H1 (cell line): Measurements from ENCODE around the gene NPC1L1. TPM values are rescaled to one million over a fixed set of nuclear protein-coding genes. Genes with fewer than 3 reads are reported as not detected.

Source experiments
- CTCF ChIA-PET: fragments of 300-600 bp; sonication (Branson Sonifier 250); formaldehyde crosslinking; loops from one replicate; lab custom pipeline; 2021; ENCODE audit not compliant: partially characterized antibody; lab: Charles Lee
- POLR2A ChIA-PET: fragments of 300-600 bp; sonication (Branson Sonifier 250); formaldehyde crosslinking; loops from one replicate; lab custom pipeline; 2021; ENCODE audit warnings: inconsistent platforms; ENCODE audit not compliant: partially characterized antibody; lab: Charles Lee
- DNase-seq, 2 experiments: peaks; one replicate each; pipeline versions ENCODE4 v3.0.0 to v3.0.0-alpha.2; 2010 to 2022; ENCODE audit warnings: low spot score in 2 of 2, low read depth in 1 of 2, mixed read lengths in 1 of 2
- FAIRE-seq: peaks from 2 replicates; lab custom pipeline; 2011; peaks lifted over from hg19 to GRCh38; lab: Jason Lieb, UNC
- H2AFZ ChIP-seq: 2 replicates; pipeline ENCODE4 v1.8.1; 2012; ENCODE audit warnings: low read length, inconsistent platforms
- H2AK5ac ChIP-seq: 2 replicates; pipeline ENCODE4 v1.6.1; 2013; ENCODE audit warnings: low read depth, low read length
- H2BK120ac ChIP-seq: replicated peaks from 2 replicates; pipeline ENCODE3; 2013; ENCODE audit warnings: low read depth, low read length, inconsistent platforms
- H2BK12ac ChIP-seq: 2 replicates; pipeline ENCODE4 v1.6.1; 2013; ENCODE audit warnings: low read depth, low read length
- H2BK15ac ChIP-seq: 2 replicates; pipeline ENCODE4 v1.6.1; 2013; ENCODE audit warnings: low read length
- H2BK20ac ChIP-seq: 2 replicates; pipeline ENCODE4 v1.6.1; 2013; ENCODE audit warnings: low read length
- H2BK5ac ChIP-seq: 2 replicates; pipeline ENCODE4 v1.6.1; 2013; ENCODE audit warnings: low read depth, low read length
- H3K14ac ChIP-seq: 2 replicates; pipeline ENCODE4 v1.6.1; 2013; ENCODE audit warnings: inconsistent platforms; ENCODE audit not compliant: insufficient read length
- H3K18ac ChIP-seq: 2 replicates; pipeline ENCODE4 v1.6.1; 2013; ENCODE audit warnings: low read length; ENCODE audit errors: extremely low read depth
- H3K23ac ChIP-seq: 2 replicates; pipeline ENCODE4 v1.6.1; 2013; ENCODE audit warnings: inconsistent platforms; ENCODE audit not compliant: insufficient read length
- H3K23me2 ChIP-seq: 2 replicates; pipeline ENCODE4 v1.6.1; 2013; ENCODE audit warnings: low read depth, low read length
- H3K27ac ChIP-seq: 2 replicates; pipeline ENCODE4 v1.6.1; 2011; ENCODE audit warnings: low read depth, low read length, inconsistent platforms
- H3K27me3 ChIP-seq, 4 experiments: replicated peaks in 1 of 4; 1 replicate in 1 of 4; 2 replicates in 3 of 4; pipeline versions ENCODE4 v1.6.1 to v1.8.1; 2011 to 2013; ENCODE audit warnings: low read length in 3 of 4, mild to moderate bottlenecking in 3 of 4, inconsistent platforms in 2 of 4, mixed read lengths in 2 of 4, moderate library complexity in 1 of 4; ENCODE audit not compliant: control insufficient read depth in 3 of 4, insufficient read depth in 3 of 4; ENCODE audit errors: extremely low read depth in 1 of 4
- H3K36me3 ChIP-seq, 4 experiments: 2 replicates each; pipeline versions ENCODE4 v1.6.1 to v1.8.1; 2011 to 2013; ENCODE audit warnings: mild to moderate bottlenecking in 4 of 4, low read length in 3 of 4, moderate library complexity in 2 of 4, control low read depth in 1 of 4, inconsistent platforms in 1 of 4; ENCODE audit not compliant: insufficient read depth in 4 of 4, control insufficient read depth in 2 of 4
- H3K4ac ChIP-seq: replicated peaks from 2 replicates; pipeline ENCODE3; 2013; ENCODE audit warnings: low read length, low read depth, mixed read lengths, inconsistent platforms; ENCODE audit not compliant: insufficient read length
- H3K4me1 ChIP-seq, 4 experiments: replicated peaks in 1 of 4; 1 replicate in 1 of 4; 2 replicates in 3 of 4; pipeline versions ENCODE4 v1.6.1 to v1.8.1; 2011 to 2013; ENCODE audit warnings: low read length in 3 of 4, inconsistent platforms in 2 of 4, mixed read lengths in 1 of 4; ENCODE audit not compliant: insufficient read depth in 4 of 4, control insufficient read depth in 3 of 4
- H3K4me2 ChIP-seq, 2 experiments: 2 replicates each; pipeline versions ENCODE4 v1.6.1 to v1.8.1; 2011 to 2013; ENCODE audit warnings: low read depth in 2 of 2, low read length in 2 of 2, control low read depth in 1 of 2, inconsistent platforms in 1 of 2, mild to moderate bottlenecking in 1 of 2; ENCODE audit not compliant: insufficient read depth in 1 of 2
- H3K4me3 ChIP-seq, 4 experiments: fragments of 200-600, 300-600 bp in 1 of 4; sonication (generic), shearing (Covaris generic), sonication (Bioruptor Twin) in 1 of 4; 2 replicates each; pipeline versions ENCODE4 v1.5.1 to v1.8.1; 2011 to 2016; ENCODE audit warnings: low read length in 4 of 4, low read depth in 3 of 4, control low read depth in 2 of 4, inconsistent platforms in 2 of 4, mild to moderate bottlenecking in 2 of 4, mixed read lengths in 1 of 4, moderate library complexity in 1 of 4; ENCODE audit not compliant: insufficient read depth in 2 of 4; ENCODE audit errors: extremely low read depth in 1 of 4
- H3K56ac ChIP-seq: replicated peaks from 2 replicates; pipeline ENCODE3; 2013; ENCODE audit warnings: low read depth, mild to moderate bottlenecking, mixed read lengths, low read length, inconsistent platforms; ENCODE audit not compliant: insufficient read length
- H3K79me1 ChIP-seq: 2 replicates; pipeline ENCODE4 v1.6.1; 2013; ENCODE audit warnings: low read depth, low read length, control low read depth
- H3K79me2 ChIP-seq, 2 experiments: 2 replicates each; pipeline versions ENCODE4 v1.6.1 to v1.8.1; 2012 to 2013; ENCODE audit warnings: low read length in 2 of 2, mild to moderate bottlenecking in 2 of 2, inconsistent platforms in 1 of 2; ENCODE audit not compliant: insufficient read depth in 2 of 2, control insufficient read depth in 1 of 2
- H3K9ac ChIP-seq, 4 experiments: replicated peaks in 1 of 4; 1 replicate in 1 of 4; 2 replicates in 3 of 4; pipeline versions ENCODE4 v1.6.1 to v1.8.1; 2011 to 2013; ENCODE audit warnings: low read depth in 3 of 4, low read length in 3 of 4, control low read depth in 2 of 4, mild to moderate bottlenecking in 2 of 4, moderate library complexity in 2 of 4, inconsistent platforms in 1 of 4; ENCODE audit errors: extremely low read depth in 1 of 4
- H3K9me3 ChIP-seq, 2 experiments: 2 replicates each; pipeline versions ENCODE4 v1.6.1 to v1.8.1; 2012 to 2013; ENCODE audit warnings: mild to moderate bottlenecking in 2 of 2, moderate library complexity in 2 of 2, control low read depth in 1 of 2, inconsistent platforms in 1 of 2, low read depth in 1 of 2, low read length in 1 of 2, mixed read lengths in 1 of 2; ENCODE audit not compliant: insufficient read depth in 2 of 2
- H4K20me1 ChIP-seq, 2 experiments: replicated peaks in 1 of 2; 2 replicates each; pipeline versions ENCODE3 to v1.8.1; 2011 to 2013; ENCODE audit warnings: inconsistent platforms in 2 of 2, low read length in 2 of 2, mild to moderate bottlenecking in 1 of 2; ENCODE audit not compliant: insufficient read depth in 2 of 2, control insufficient read depth in 1 of 2
- H4K5ac ChIP-seq: 2 replicates; pipeline ENCODE4 v1.6.1; 2013; ENCODE audit warnings: low read length, low read depth, mixed read lengths, inconsistent platforms; ENCODE audit not compliant: insufficient read length
- H4K8ac ChIP-seq: 2 replicates; pipeline ENCODE4 v1.8.0; 2013; ENCODE audit warnings: mild to moderate bottlenecking, moderate library complexity, low read length, inconsistent platforms; ENCODE audit not compliant: insufficient read depth; ENCODE audit errors: extremely low read depth
- H4K91ac ChIP-seq: replicated peaks from 2 replicates; pipeline ENCODE3; 2013; ENCODE audit warnings: low read length, mixed read lengths, inconsistent platforms; ENCODE audit not compliant: insufficient read length
- KDM1A ChIP-seq: fragments of 200-600, 300-600 bp; sonication (generic); IDR thresholded peaks from 2 replicates; pipeline ENCODE4 v1.7.1; 2016; ENCODE audit warnings: mild to moderate bottlenecking, low read length, borderline replicate concordance
- MAFK ChIP-seq: IDR thresholded peaks from 2 replicates; pipeline ENCODE4 v1.6.1; 2012; ENCODE audit warnings: low read depth, mild to moderate bottlenecking, improper control_type of control experiment, low read length
- RAD21 ChIP-seq, 2 experiments: IDR thresholded peaks in 1 of 2; conservative IDR thresholded peaks in 1 of 2; 2 replicates each; pipeline ENCODE4 v1.6.1; 2011; ENCODE audit warnings: low read depth in 2 of 2, low read length in 2 of 2, improper control_type of control experiment in 1 of 2, inconsistent platforms in 1 of 2, mild to moderate bottlenecking in 1 of 2, moderate library complexity in 1 of 2
- RBBP5 ChIP-seq: IDR thresholded peaks from 2 replicates; pipeline ENCODE4 v1.7.1; 2012; ENCODE audit warnings: low read depth, mild to moderate bottlenecking, inconsistent platforms, low read length, moderate library complexity, borderline replicate concordance
- RNF2 ChIP-seq: fragments of 200-900, 300-1000 bp; sonication (generic); IDR thresholded peaks from 2 replicates; pipeline ENCODE4 v1.7.1; 2016; ENCODE audit warnings: borderline replicate concordance, low read depth, mild to moderate bottlenecking, antibody characterized with exemption, low read length; ENCODE audit not compliant: poor library complexity, severe bottlenecking; ENCODE audit errors: missing control alignments
- SIN3A ChIP-seq, 2 experiments: IDR thresholded peaks in 1 of 2; conservative IDR thresholded peaks in 1 of 2; 2 replicates each; pipeline ENCODE4 v1.6.1; 2011 to 2012; ENCODE audit warnings: low read length in 2 of 2, improper control_type of control experiment in 1 of 2, low read depth in 1 of 2, mild to moderate bottlenecking in 1 of 2
- SP1 ChIP-seq: IDR thresholded peaks from 2 replicates; pipeline ENCODE4 v1.6.1; 2011; ENCODE audit warnings: low read depth, low read length
- ZNF274 ChIP-seq: IDR thresholded peaks from 2 replicates; pipeline ENCODE4 v1.7.0; 2012; ENCODE audit warnings: low read length, borderline replicate concordance; ENCODE audit errors: extremely low read depth
- WGBS, 2 experiments: shearing (Covaris generic) in 1 of 2; methylation state at CpG; one replicate each; pipeline versions ENCODE4 v1.1.6 to v1.1.7; 2013 to 2015; ENCODE audit warnings: low lambda C conversion rate in 2 of 2, mixed read lengths in 2 of 2, inconsistent platforms in 1 of 2, low coverage in 1 of 2, missing lambda C conversion rate in 1 of 2; ENCODE audit not compliant: insufficient replicate concordance in 2 of 2, insufficient coverage in 1 of 2, insufficient read length in 1 of 2; ENCODE audit errors: extremely low coverage in 1 of 2, missing lambda C conversion rate in 1 of 2; 5-methylcytosine and 5-hydroxymethylcytosine counted together
- polyA plus RNA-seq, 7 experiments: library from polyadenylated mRNA; depleted of rRNA in 3 of 7; stranded (reverse) in 5 of 7; unstranded in 2 of 7; fragments of >200 nt in 5 of 7; fragments of 200-250 nt in 2 of 7; gene quantifications; 1 replicate in 5 of 7; 2 replicates in 1 of 7; 4 replicates in 1 of 7; pipeline versions ENCODE4 v1.2.1 to v1.2.3, GENCODE V29; 2011 to 2013; ENCODE audit warnings: missing spikeins in 2 of 7, mixed read lengths in 2 of 7
- total RNA-seq: library from RNA; stranded (reverse); fragmentation: NEBNext Ultra II Directional; extraction: Animal tissue kit (Norgen Biotek cat#: 25700); gene quantifications from 2 replicates; pipeline ENCODE4 v1.2.1, GENCODE V29; 2021
- TF ChIP-seq, protein P1 (sequence below), 3 experiments: IDR thresholded peaks; 1 replicate in 2 of 3; 2 replicates in 1 of 3; pipeline versions ENCODE4 v1.5.1 to v1.6.1; 2011; ENCODE audit warnings: low read length in 3 of 3, mild to moderate bottlenecking in 3 of 3, inconsistent platforms in 2 of 3, low read depth in 1 of 3, moderate library complexity in 1 of 3; ENCODE audit not compliant: insufficient read depth in 1 of 3; ENCODE audit errors: control extremely low read depth in 1 of 3

The NPC1L1 gene
- total and polyA plus RNA-seq, 2 of the 8 experiments (the other 6 are each of a cell fraction or from before 2014, with no cell fraction given), result 0.06 to 0.21 TPM

GRCh38 chr7:44486001-44486400 lies 55.1 kb downstream of the NPC1L1 start:
- Histone ChIP-seq H2AFZ (no peak overlapping the region), H3K14ac (no peak overlapping the region), H4K5ac (no peak overlapping the region), H3K4me1 (peaks cover 0 to 5% (median 1%) of the 10 kb centered on the region in 4 experiments; a peak in 2 of 7 replicates), H3K23me2 (0 out of 2 replicates have a peak, but pooled peaks cover 7% of the 10 kb centered on the region), H2BK15ac (no peak overlapping the region), H3K9ac (no peak overlapping the region), H3K56ac (no peak overlapping the region), H3K79me1 (peaks cover 11% of the 10 kb centered on the region; the same call in 1 of the 2 replicates), H3K36me3 (peaks cover 13 to 38% (median 31%) of the 10 kb centered on the region in 4 experiments; a peak in 7 of 8 replicates), H3K4me2 (no peak overlapping the region), H3K27me3 (no peaks in the 10 kb centered on the region), H3K18ac (no peak overlapping the region), H2AK5ac (no peak overlapping the region), H2BK120ac (no peak overlapping the region), H4K8ac (no peak overlapping the region), H4K91ac (no peak overlapping the region), H3K79me2 (peaks cover 9 to 52% of the 10 kb centered on the region in 2 experiments), H3K4me3 (no peak overlapping the region), H2BK12ac (no peak overlapping the region), H3K27ac (no peak overlapping the region), H3K9me3 (no peaks in the 10 kb centered on the region), H3K4ac (no peak overlapping the region), H3K23ac (no peak overlapping the region), H4K20me1 (peaks cover 12 to 15% of the 10 kb centered on the region in 2 experiments), H2BK5ac (no peak overlapping the region), H2BK20ac (no peak overlapping the region)
- FAIRE-seq (no peak), DNase-seq (no peak)
- ChIA-PET CTCF (interaction anchor here (1.7 to 1.9 kb wide), 2 partner anchors 79 to 81 kb away, joined by 4 to 5 read pairs; no protein-coding TSS in a partner anchor), POLR2A (interaction anchor here (0.6 kb wide), 1 partner anchor 13 kb away, joined by 3 read pairs; no protein-coding TSS in a partner anchor)
- WGBS, 2 experiments, result 93% methylated on average over 4 of the region's 4 CpGs; no CpG with 5 or more reads in 1 of the 2 experiments
- TF ChIP-seq RNF2 (no peak), RAD21 (IDR thresholded peaks at IDR 0.05 in 1 of 2, conservative IDR thresholded peaks at IDR 0.05 in 1 of 2; ENCODE audit: low read depth in 2 of 2, low read length in 2 of 2) (no peak), KDM1A (no peak), ZNF274 (no peak), RBBP5 (no peak), SIN3A (conservative IDR thresholded peaks at IDR 0.05 in 1 of 2, IDR thresholded peaks at IDR 0.05 in 1 of 2; ENCODE audit: low read depth in 1 of 2, low read length in 2 of 2) (no peak), SP1 (no peak), MAFK (no peak)
- TF ChIP-seq, protein P1, sequence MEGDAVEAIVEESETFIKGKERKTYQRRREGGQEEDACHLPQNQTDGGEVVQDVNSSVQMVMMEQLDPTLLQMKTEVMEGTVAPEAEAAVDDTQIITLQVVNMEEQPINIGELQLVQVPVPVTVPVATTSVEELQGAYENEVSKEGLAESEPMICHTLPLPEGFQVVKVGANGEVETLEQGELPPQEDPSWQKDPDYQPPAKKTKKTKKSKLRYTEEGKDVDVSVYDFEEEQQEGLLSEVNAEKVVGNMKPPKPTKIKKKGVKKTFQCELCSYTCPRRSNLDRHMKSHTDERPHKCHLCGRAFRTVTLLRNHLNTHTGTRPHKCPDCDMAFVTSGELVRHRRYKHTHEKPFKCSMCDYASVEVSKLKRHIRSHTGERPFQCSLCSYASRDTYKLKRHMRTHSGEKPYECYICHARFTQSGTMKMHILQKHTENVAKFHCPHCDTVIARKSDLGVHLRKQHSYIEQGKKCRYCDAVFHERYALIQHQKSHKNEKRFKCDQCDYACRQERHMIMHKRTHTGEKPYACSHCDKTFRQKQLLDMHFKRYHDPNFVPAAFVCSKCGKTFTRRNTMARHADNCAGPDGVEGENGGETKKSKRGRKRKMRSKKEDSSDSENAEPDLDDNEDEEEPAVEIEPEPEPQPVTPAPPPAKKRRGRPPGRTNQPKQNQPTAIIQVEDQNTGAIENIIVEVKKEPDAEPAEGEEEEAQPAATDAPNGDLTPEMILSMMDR (IDR thresholded peaks at IDR 0.05; ENCODE audit: control extremely low read depth in 1 of 3, insufficient read depth in 1 of 3, low read depth in 1 of 3, low read length in 3 of 3), result no peak
